DMS79 (cell line): ENCODE measurements around the gene USP37.
"Not testable (repeated sequence)": the region's sequence is repeated elsewhere in the genome, so short reads cannot be mapped to it uniquely, and the experiment has no call there.

Source experiments
- DNase-seq: peaks from one replicate; lab custom pipeline; 2025; lab: John Stamatoyannopoulos, UW

Gene USP37

DNA sequence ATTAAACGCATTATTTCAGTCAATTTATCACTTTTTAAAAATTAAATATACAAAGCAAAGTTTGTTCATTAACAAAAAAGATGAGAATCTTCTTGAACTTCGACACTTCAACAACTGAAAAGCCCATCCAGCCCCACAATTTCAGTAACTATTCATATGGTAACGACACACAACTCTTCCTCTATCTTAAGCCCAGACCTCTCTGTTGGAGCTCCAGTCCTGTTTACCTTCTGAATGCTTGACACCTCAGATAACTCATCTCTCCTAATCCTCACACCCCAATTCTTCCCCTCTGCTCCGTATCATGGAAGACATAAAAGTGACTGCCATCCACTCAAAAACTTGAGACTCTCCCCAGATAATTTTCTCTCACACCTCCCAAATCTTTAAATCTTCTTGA is 12.6 kb downstream of the USP37 start:
- no peak for DNase-seq

GRCh38 chr2:218554225-218554624 is 13.9 kb downstream of the USP37 start:
- not testable (repeated sequence) for DNase-seq

GRCh38 chr2:218547978-218548377 is 20.2 kb downstream of the USP37 start:
- DNase-seq: no peak

- no peak for DNase-seq
Measured at GRCh38 chr2:218547511-218547910, 20.6 kb downstream of the USP37 start.

DNA sequence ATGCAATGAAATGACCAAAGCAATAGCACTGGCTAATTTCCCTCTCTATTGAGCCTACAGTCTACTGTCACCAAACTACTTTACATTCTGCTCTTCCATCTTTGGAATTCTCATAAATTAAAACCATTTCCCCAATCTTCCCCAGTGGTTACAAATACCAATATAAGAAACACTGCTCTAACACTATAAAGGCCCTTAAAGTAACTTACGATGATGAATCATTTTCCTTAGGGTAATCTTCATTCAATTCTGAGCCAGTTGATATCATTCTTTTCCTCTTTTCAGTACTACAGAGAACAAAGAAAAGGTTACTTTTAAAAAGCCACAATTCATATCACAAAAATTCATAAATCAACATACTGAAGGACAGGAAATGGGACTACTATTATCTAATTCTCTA is 22.1 kb downstream of the USP37 start:
- no peak for DNase-seq

DNA sequence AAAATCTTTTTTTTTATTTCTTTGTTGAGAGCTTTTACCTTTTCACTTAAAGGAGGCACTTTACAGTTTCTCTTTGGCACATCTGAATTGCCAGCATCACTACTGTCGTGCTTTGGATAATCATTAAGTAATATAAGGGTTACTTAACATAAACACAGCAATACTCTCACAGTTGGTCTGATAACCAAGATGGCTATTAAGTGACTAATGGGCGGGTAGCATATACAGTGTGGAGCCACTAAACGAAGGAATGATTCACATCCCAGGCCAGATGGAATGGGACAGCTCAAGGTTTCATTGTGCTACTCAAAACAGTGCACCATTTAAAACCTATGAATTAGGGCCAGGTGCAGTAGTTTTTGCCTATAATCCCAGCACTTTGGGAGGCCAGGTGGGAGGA is 28.1 kb downstream of the USP37 start:
- no peak for DNase-seq

DNA sequence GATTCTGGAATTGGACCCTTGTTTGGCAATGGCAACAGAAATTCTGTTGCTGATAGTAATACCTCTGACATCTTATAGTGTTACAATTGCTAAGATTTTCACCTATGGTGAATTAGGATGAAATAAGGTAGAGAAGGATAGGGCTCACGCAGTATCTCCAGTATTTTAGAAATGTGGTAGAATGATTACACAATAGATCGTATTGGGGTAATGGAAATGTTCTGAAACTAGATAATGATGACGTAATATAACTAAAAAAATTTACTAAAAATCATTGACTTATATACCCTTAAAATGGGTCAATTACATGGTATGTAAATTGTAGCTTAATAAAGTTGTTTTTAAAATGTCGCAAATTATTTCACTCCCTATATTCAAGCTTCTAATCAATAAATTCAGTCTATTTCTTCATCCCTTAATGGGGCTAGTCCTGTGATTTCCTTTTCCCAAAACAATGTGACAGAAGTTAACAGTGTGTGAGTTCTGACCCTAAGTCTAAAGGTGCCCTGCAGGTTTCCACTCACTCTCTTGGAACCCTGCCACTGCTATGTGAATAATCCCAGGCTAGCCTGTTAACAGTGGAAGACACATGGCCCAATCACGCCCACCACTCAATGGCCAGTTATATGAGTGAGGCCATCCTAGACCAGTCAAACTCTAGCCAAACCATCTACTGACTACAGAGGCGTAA is 31.2 kb downstream of the USP37 start:
- no peak for DNase-seq

DNA sequence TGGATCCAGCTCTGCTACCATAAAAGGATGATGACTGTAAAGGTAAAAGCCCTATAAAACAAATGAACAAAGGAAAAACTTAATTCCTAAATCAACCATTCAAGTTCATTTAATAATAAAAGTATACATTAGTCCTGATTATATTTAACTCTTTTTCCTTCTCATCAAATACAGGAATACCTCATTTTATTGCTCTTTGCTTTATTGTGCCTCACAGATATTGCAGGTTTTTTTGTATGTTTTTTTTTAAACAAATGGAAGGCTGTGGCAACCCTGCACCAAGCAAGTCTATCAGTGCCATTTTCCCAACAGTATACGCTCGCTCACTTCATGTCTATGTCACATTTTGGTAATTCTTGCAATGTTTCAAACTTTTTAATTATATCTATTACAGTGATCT is 38.2 kb downstream of the USP37 start:
- no peak for DNase-seq

- not testable (repeated sequence) for DNase-seq
Measured at GRCh38 chr2:218528409-218528808, 39.7 kb downstream of the USP37 start.

- DNase-seq: no peak
Measured at GRCh38 chr2:218523651-218524050, 44.5 kb downstream of the USP37 start.

- DNase-seq: no peak
Measured at GRCh38 chr2:218518876-218519275, 49.3 kb downstream of the USP37 start.

- DNase-seq: no peak
Measured at GRCh38 chr2:218517434-218518206, 50.5 kb downstream of the USP37 start.

GRCh38 chr2:218516614-218517013 is 51.5 kb downstream of the USP37 start:
- DNase-seq: no peak

- DNase-seq: no peak
Measured at GRCh38 chr2:218513676-218514075, 54.5 kb downstream of the USP37 start.

- no peak for DNase-seq
Measured at GRCh38 chr2:218508299-218508698, 59.9 kb downstream of the USP37 start.

- DNase-seq: no peak
Measured at GRCh38 chr2:218505754-218506371, 62.3 kb downstream of the USP37 start.

- no peak for DNase-seq
Measured at GRCh38 chr2:218501665-218502064, 66.5 kb downstream of the USP37 start.

DNA sequence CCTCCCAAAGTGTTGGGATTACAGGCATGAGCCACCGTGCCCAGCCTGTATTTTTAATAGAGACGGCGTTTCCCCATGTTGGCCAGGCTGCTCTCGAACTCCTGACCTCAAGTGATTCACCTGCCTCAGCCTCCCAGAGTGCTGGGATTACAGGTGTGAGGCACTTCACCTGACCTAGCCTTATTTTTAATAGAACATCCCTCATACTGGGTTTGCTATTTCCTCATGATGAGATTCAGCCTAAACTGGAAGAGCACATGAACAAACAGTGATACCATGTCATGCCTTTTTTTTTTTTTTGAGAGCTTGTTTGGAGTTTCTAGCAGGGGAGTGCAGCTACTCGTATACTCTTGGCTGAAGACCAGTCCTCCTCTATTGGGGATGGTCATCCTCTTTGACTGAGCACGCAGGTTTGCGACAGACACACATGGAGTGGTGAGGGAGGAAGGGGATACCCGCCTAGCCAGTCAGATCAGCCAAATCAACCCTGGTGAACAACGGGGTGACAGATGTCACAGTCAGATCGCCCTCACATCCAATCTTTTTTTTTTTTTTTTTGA is 67.6 kb downstream of the USP37 start:
- no peak for DNase-seq

DNA sequence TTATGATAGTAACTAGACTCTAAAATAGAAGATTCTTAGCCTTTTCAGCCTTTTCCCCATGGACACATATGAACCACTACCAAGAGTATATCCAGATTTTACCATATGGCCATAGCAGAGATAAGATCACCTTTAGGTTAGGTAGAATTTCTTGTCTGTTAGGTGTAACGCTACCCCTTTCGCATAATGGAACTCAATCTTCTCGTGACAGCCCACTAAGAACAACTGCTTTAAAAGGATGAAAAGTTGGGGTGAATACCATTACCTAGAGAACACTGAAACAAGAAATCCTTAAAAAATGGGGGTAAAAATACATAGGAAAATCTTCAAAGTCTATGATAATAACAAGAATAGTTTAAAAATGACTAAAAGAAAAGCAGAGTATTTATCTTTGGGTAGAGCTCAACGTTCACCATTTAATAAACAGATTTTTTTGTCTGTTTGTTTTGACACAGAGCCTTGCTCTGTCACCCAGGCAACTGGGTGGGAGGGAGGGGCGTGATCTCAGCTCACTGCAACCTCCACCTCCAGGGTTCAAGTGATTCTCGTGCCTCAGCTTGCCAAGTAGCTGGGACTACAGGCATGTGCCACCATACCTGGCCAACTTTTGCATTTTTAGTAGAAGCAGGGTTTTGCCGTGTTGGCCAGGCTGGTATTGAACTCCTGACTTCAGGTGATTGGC is 82.0 kb downstream of the USP37 start:
- no peak for DNase-seq

GRCh38 chr2:218482651-218483050 is 85.5 kb downstream of the USP37 start:
- DNase-seq: no peak

- DNase-seq: no peak
Measured at GRCh38 chr2:218479595-218479994, 88.6 kb downstream of the USP37 start.

DNA sequence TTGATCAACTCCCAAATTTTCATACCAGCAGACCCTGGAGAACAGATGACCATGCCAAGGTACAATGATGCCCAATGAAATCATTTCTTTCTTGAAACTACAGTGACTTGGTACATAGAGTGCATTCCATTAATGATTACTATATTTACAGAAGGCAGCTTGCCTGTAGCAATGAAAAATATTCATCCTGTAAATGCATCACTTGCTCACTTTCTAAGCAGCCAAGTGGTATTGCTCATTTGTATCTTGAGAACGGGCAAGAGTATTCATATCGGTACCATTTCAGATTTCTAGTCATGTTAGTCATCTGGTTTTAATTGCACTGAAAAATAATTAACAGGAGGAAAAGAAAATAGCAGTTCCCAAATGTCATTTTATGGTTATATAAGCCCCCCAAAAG is 89.6 kb downstream of the USP37 start:
- no peak for DNase-seq
